Measurements from ENCODE around the gene CAPN9.
A peak's percentile ranks its signal among the peaks of the same experiment; 100 is the strongest.

The CAPN9 gene

GRCh38 chr1:230786385-230786753 is 39.2 kb downstream of the CAPN9 start:
- no peak overlapping the region for H3K4me3 ChIP-seq (ENCODE audit: low read length)
- DNase-seq (ENCODE audit: low read depth), result no peak
- no peak for TF ChIP-seq CTCF (conservative IDR thresholded peaks at IDR 0.05; ENCODE audit: low read depth, low read length)

- no peak for TF ChIP-seq CTCF (conservative IDR thresholded peaks at IDR 0.05; ENCODE audit: low read depth, low read length)
- DNase-seq (ENCODE audit: low read depth), result no peak
- no peak overlapping the region for H3K4me3 ChIP-seq (ENCODE audit: low read length)
Observed at GRCh38 chr1:230787471-230787870, 40.3 kb downstream of the CAPN9 start.

GRCh38 chr1:230788561-230789275 is 41.5 kb downstream of the CAPN9 start:
- DNase-seq (ENCODE audit: low read depth), result no peak
- no peak overlapping the region for H3K4me3 ChIP-seq (ENCODE audit: low read length)
- no peak for TF ChIP-seq CTCF (conservative IDR thresholded peaks at IDR 0.05; ENCODE audit: low read depth, low read length)

GRCh38 chr1:230790026-230790425 is 42.8 kb downstream of the CAPN9 start:
- TF ChIP-seq CTCF (conservative IDR thresholded peaks at IDR 0.05; ENCODE audit: low read depth, low read length), result no peak
- H3K4me3 ChIP-seq (ENCODE audit: low read length), result no peak overlapping the region
- DNase-seq (ENCODE audit: low read depth), result no peak

- no peak for DNase-seq (ENCODE audit: low read depth)
- no peak overlapping the region for H3K4me3 ChIP-seq (ENCODE audit: low read length)
- no peak for TF ChIP-seq CTCF (conservative IDR thresholded peaks at IDR 0.05; ENCODE audit: low read depth, low read length)
Observed at GRCh38 chr1:230791986-230792564, 44.9 kb downstream of the CAPN9 start.

- TF ChIP-seq CTCF (conservative IDR thresholded peaks at IDR 0.05; ENCODE audit: low read depth, low read length), result peak; percentile 30
- H3K4me3 ChIP-seq (ENCODE audit: low read length), result no peak overlapping the region
- no peak for DNase-seq (ENCODE audit: low read depth)
Observed at GRCh38 chr1:230792691-230793462, 45.7 kb downstream of the CAPN9 start.

GRCh38 chr1:230793463-230793745 is 46.2 kb downstream of the CAPN9 start:
- no peak overlapping the region for H3K4me3 ChIP-seq (ENCODE audit: low read length)
- no peak for TF ChIP-seq CTCF (conservative IDR thresholded peaks at IDR 0.05; ENCODE audit: low read depth, low read length)
- DNase-seq (ENCODE audit: low read depth), result no peak
